Naive thymus-derived CD8-positive, alpha-beta T cell (primary cell): ENCODE data around the gene TRIM28. TPM values are rescaled to one million over a fixed set of nuclear protein-coding genes. Genes with fewer than 3 reads are reported as not detected.
A peak's percentile ranks its signal among the peaks of the same experiment; 100 is the strongest.

Experiments used
- ATAC-seq, 2 donors: fragments of 150-1000 bp; cut with Tn5 transposase in 1 of 2; sonication (Bioruptor Pico), chemical (Tn5 transposase) in 1 of 2; 1 replicate in 1 of 2; 2 replicates in 1 of 2; pipeline ENCODE4 v1.10.0; 2021; ENCODE audit warnings: mild to moderate bottlenecking in 2 of 2, moderate library complexity in 2 of 2
- POLR2A ChIA-PET: fragments of 350-600 bp; sonication (Branson Sonifier 250); formaldehyde crosslinking; loops from one replicate; lab custom pipeline; 2021; ENCODE audit warnings: antibody characterized with exemption; lab: Charles Lee
- DNase-seq, 10 donors: peaks; one replicate each; pipeline versions ENCODE4 v3.0.0 to v3.0.0-alpha.2; 2020 to 2022
- H3K27ac Mint-ChIP-seq, 10 donors: one replicate each; pipeline ENCODE4 v1.8.0; 2020 to 2022; ENCODE audit warnings: mild to moderate bottlenecking in 10 of 10, mixed read lengths in 10 of 10, moderate library complexity in 4 of 10, inconsistent platforms in 1 of 10
- H3K27me3 Mint-ChIP-seq, 5 donors: one replicate each; pipeline ENCODE4 v1.8.0; 2021 to 2022; ENCODE audit warnings: mixed read lengths in 5 of 5
- H3K36me3 Mint-ChIP-seq, 3 donors: one replicate each; pipeline ENCODE4 v1.8.0; 2020 to 2022; ENCODE audit warnings: mixed read lengths in 3 of 3, mild to moderate bottlenecking in 2 of 3, inconsistent platforms in 1 of 3
- H3K4me1 Mint-ChIP-seq, 4 donors: one replicate each; pipeline ENCODE4 v1.8.0; 2021 to 2022; ENCODE audit warnings: mixed read lengths in 4 of 4
- H3K4me3 Mint-ChIP-seq, 10 donors: one replicate each; pipeline ENCODE4 v1.8.0; 2020 to 2022; ENCODE audit warnings: mild to moderate bottlenecking in 10 of 10, mixed read lengths in 10 of 10, moderate library complexity in 6 of 10, inconsistent platforms in 1 of 10
- H3K9me3 Mint-ChIP-seq, 9 donors: one replicate each; pipeline ENCODE4 v1.8.0; 2020 to 2022; ENCODE audit warnings: mixed read lengths in 9 of 9, mild to moderate bottlenecking in 3 of 9, inconsistent platforms in 1 of 9, moderate library complexity in 1 of 9
- polyA plus RNA-seq, 3 donors: library from polyadenylated mRNA; unstranded; fragments of 300-500 nt; fragmentation: Illumina TruSeq; gene quantifications; one replicate each; pipeline ENCODE4 v1.2.3, GENCODE V29; 2021
- total RNA-seq, 8 experiments: library from RNA in 2 of 8; stranded (reverse) in 2 of 8; gene quantifications; one replicate each; pipeline ENCODE4 v1.2.3 and lab custom pipeline; 2021 to 2026

TRIM28 gene
- total and polyA plus RNA-seq, 5 experiments from 2014 or later: 55.7 to 434 (median 114) TPM

- Mint-ChIP-seq H3K27ac (peak overlapping the region in 5 of 10 donors; percentile 22 to 83 (median 55)), H3K9me3 (no peaks in the 10 kb centered on the region), H3K4me1 (peaks cover 24 to 57% (median 45%) of the 10 kb centered on the region in 4 donors), H3K4me3 (peak overlapping the region in 3 of 10 donors; percentile 19 to 60 (median 45)), H3K27me3 (no peaks in the 10 kb centered on the region), H3K36me3 (peaks cover 4 to 80% (median 20%) of the 10 kb centered on the region in 3 donors)
- ATAC-seq: no peak
- peak in 1 of 10 donors; percentile 4 for DNase-seq
- POLR2A ChIA-PET: interaction anchor here (1.8 to 4.0 kb wide), 3 partner anchors 11 to 32 kb away, joined by 7 to 68 read pairs (median 27); partner anchors contain the start of gene ZBTB45
Measured at GRCh38 chr19:58551577-58552471, 8.0 kb downstream of the TRIM28 start.

GRCh38 chr19:58552655-58553054, 8.8 kb downstream of the TRIM28 start:
- Mint-ChIP-seq H3K27ac (peak overlapping the region; percentile 17 to 98 (median 52)), H3K36me3 (peaks cover 4 to 76% (median 20%) of the 10 kb centered on the region in 3 donors), H3K27me3 (no peaks in the 10 kb centered on the region), H3K4me1 (peaks cover 26 to 56% (median 49%) of the 10 kb centered on the region in 4 donors), H3K4me3 (peak overlapping the region in 5 of 10 donors; percentile 15 to 58 (median 39)), H3K9me3 (no peaks in the 10 kb centered on the region)
- DNase-seq (no peak), ATAC-seq (no peak)
- POLR2A ChIA-PET: interaction anchor here (0.6 to 4.0 kb wide), 5 partner anchors 8 to 173 kb away, joined by 3 to 99 read pairs (median 27); partner anchors contain the start of genes TRIM28 and ZBTB45

DNA sequence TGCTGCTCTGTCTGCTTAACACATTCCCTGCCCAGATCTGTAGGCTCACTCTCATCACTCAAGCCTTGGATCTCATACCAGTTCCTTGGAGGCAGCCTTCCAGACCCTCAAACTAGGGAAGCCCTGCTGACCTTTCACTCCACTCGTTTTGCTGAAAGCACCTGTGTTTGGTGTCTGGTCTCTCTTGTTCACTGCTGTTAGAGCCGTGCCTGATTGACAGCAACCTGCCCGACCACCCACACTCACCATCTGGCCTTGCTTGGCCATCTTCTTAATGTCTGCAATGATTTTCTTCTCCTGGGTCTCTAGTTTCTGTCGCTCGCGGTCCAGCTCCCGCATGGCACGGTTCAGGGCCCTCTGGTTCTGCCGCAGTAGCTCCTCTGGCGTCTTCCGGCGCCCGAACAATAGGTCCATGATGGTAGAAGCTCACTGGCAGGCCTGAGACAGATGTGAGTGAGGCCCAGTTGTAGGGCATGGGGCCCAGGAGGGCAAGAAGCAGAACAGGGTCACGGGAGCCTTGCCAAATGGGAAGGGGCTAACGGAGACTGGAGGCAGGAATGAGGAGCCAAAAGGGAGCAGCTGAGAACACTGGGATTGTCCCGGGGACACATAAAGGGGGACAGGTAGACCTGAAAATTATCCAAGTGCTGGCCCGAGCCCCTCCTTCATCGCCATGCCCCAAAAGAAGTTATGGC, 10.1 kb downstream of the TRIM28 start:
- Mint-ChIP-seq H3K4me3 (peak overlapping the region; percentile 86 to 98 (median 96)), H3K9me3 (no peaks in the 10 kb centered on the region), H3K4me1 (peaks cover 27 to 64% (median 53%) of the 10 kb centered on the region in 4 donors), H3K36me3 (peaks cover 4 to 64% (median 20%) of the 10 kb centered on the region in 3 donors), H3K27ac (peak overlapping the region; percentile 94 to 99 (median 98)), H3K27me3 (peaks cover 0 to 2% (median 0%) of the 10 kb centered on the region in 5 donors)
- POLR2A ChIA-PET: interaction anchor here (0.6 to 4.0 kb wide), 17 partner anchors 9 to 380 kb away, joined by 3 to 99 read pairs (median 6); partner anchors contain the start of genes MZF1, RPS5, TRIM28 and ZBTB45
- DNase-seq (no peak), ATAC-seq (no peak)

GRCh38 chr19:58554494-58555368, 10.9 kb downstream of the TRIM28 start, which contains the start of gene CHMP2A:
Gene CHMP2A (minus strand): TSS chr19:58555105. CDS start chr19:58554212, 893 bp downstream.
- peak within 1 kb of the TSS; percentile 86 to 98 (median 96) for H3K4me3 Mint-ChIP-seq
- peaks cover 29 to 67% (median 56%) of the 10 kb centered on the region in 4 donors for H3K4me1 Mint-ChIP-seq
- no peaks in the 10 kb centered on the region for H3K9me3 Mint-ChIP-seq
- H3K27me3 Mint-ChIP-seq: peaks cover 0 to 2% (median 0%) of the 10 kb centered on the region in 5 donors
- peak; percentile 95 to 99 (median 96) for DNase-seq
- H3K27ac Mint-ChIP-seq: peak within 1 kb of the TSS; percentile 94 to 99 (median 99)
- POLR2A ChIA-PET: interaction anchor here (0.6 to 4.0 kb wide), 17 partner anchors 8 to 198 kb away, joined by 3 to 99 read pairs (median 6); partner anchors contain the start of genes MZF1, RPS5, TRIM28 and ZBTB45
- H3K36me3 Mint-ChIP-seq: peaks cover 4 to 57% (median 20%) of the 10 kb centered on the region in 3 donors
- peak; percentile 41 to 45 for ATAC-seq

DNA sequence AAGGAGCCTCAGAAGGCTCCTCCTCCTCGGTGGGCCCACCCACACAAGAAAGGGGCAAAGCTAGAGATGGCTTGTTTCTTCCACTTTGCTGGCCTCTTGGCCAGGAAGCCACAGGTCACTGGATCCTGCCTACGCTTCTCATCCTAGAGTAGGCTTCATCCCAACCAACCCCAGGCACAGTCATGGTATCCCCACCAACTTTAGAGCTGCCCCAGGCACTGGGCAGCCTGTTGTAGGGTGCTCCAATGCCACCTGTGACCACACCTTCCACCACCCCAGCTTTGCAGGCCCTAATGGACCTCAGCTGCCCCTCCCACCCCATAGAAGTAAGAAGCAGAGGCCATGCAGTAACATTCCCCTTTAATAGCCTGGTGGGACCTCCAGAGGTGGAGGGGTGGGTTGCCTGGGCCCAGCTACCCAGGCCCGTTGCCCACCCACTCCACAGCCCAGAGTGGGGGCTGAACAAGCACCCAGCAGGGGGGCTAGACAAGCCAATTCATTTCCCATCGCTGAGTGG, 11.6 kb downstream of the TRIM28 start:
- Mint-ChIP-seq H3K27me3 (peaks cover 0 to 2% (median 0%) of the 10 kb centered on the region in 5 donors), H3K9me3 (no peaks in the 10 kb centered on the region), H3K4me3 (peak overlapping the region; percentile 86 to 98 (median 96)), H3K27ac (peak overlapping the region; percentile 94 to 99 (median 98)), H3K36me3 (peaks cover 4 to 50% (median 20%) of the 10 kb centered on the region in 3 donors), H3K4me1 (peaks cover 33 to 68% (median 62%) of the 10 kb centered on the region in 4 donors)
- ATAC-seq (peak; percentile 15 to 21), DNase-seq (no peak)
- POLR2A ChIA-PET: interaction anchor here (0.5 to 4.0 kb wide), 14 partner anchors 7 to 975 kb away, joined by 3 to 99 read pairs (median 8); partner anchors contain the start of genes MZF1, TRIM28, ZBTB45 and ZNF446

- POLR2A ChIA-PET: interaction anchor here (0.5 to 9.1 kb wide), 12 partner anchors 11 to 975 kb away, joined by 3 to 99 read pairs (median 10); partner anchors contain the start of genes MZF1, TRIM28, ZBTB45 and ZNF446
- Mint-ChIP-seq H3K36me3 (peaks cover 4 to 44% (median 18%) of the 10 kb centered on the region in 3 donors), H3K4me1 (peaks cover 34 to 72% (median 67%) of the 10 kb centered on the region in 4 donors), H3K4me3 (peak overlapping the region; percentile 70 to 99 (median 92)), H3K27me3 (peaks cover 0 to 2% (median 0%) of the 10 kb centered on the region in 5 donors), H3K27ac (peak overlapping the region; percentile 81 to 99 (median 98)), H3K9me3 (no peaks in the 10 kb centered on the region)
- no peak for DNase-seq
- ATAC-seq: no peak
Measured at GRCh38 chr19:58555920-58556621, 12.2 kb downstream of the TRIM28 start.

- Mint-ChIP-seq H3K4me1 (peaks cover 34 to 78% (median 74%) of the 10 kb centered on the region in 4 donors), H3K4me3 (peak overlapping the region; percentile 70 to 99 (median 90)), H3K36me3 (peaks cover 4 to 38% (median 18%) of the 10 kb centered on the region in 3 donors), H3K9me3 (no peaks in the 10 kb centered on the region), H3K27ac (peak overlapping the region; percentile 81 to 99 (median 96)), H3K27me3 (peaks cover 0 to 2% (median 0%) of the 10 kb centered on the region in 5 donors)
- DNase-seq (no peak), ATAC-seq (no peak)
- POLR2A ChIA-PET: interaction anchor here (0.9 to 9.1 kb wide), 4 partner anchors 11 to 37 kb away, joined by 5 to 91 read pairs (median 6); partner anchors contain the start of genes TRIM28 and ZBTB45
Measured at GRCh38 chr19:58556622-58557220, 12.9 kb downstream of the TRIM28 start.

DNA sequence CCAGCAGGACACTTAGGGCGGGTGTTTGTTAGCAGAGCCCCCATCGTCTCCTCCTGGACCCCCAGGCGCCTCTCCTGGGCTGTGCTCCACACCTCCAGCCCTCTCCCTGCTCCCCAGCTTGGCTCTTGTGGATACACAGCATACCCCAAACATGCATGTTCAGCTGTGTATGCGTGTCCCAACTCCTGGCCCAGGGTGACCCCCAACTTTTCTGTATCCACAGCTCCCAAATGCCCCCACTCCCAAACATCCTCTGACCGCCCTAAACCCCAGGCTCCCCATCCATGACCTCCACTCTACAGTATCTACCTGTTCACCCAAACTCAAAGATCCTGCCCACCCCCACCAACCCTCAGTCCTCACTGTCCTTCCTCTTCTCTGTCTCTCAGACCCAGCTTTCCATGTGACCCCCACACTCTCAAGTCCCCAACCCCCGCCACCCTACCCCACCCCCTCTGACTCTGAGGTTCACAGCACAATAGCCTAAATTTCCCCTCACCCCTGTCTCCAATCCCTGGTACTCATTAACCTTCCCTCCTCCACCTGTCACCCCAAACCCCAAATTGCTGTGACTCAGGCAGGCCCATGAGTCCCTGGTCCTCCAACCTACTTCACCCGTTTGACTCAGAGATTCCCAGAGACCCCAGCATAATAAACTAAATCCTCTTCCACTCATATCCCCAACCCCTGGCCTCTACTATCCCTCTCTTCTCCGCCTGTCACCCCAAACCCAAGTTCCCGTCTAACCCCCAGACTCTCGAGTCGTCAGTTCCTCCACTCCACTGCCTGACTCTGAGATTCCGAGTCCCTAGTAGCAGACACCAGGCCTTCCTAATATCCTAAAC, 13.6 kb downstream of the TRIM28 start:
- H3K4me1 Mint-ChIP-seq: peaks cover 34 to 80% (median 79%) of the 10 kb centered on the region in 4 donors
- peaks cover 4 to 31% (median 15%) of the 10 kb centered on the region in 3 donors for H3K36me3 Mint-ChIP-seq
- POLR2A ChIA-PET: interaction anchor here (0.9 to 9.1 kb wide), 8 partner anchors 9 to 210 kb away, joined by 3 to 91 read pairs (median 6); partner anchors contain the start of genes TRIM28 and ZBTB45
- H3K27ac Mint-ChIP-seq: peak overlapping the region; percentile 87 to 99 (median 96)
- peaks cover 0 to 2% (median 0%) of the 10 kb centered on the region in 5 donors for H3K27me3 Mint-ChIP-seq
- ATAC-seq (no peak), DNase-seq (no peak)
- no peaks in the 10 kb centered on the region for H3K9me3 Mint-ChIP-seq
- H3K4me3 Mint-ChIP-seq: peak overlapping the region; percentile 88 to 99 (median 93)

GRCh38 chr19:58558066-58558622, 14.3 kb downstream of the TRIM28 start, which contains the start of gene UBE2M:
Gene UBE2M (minus strand): TSS chr19:58558611. CDS start chr19:58558381, 230 bp downstream.
- ATAC-seq: peak; percentile 12 to 18
- peaks cover 28 to 78% (median 78%) of the 10 kb centered on the region in 4 donors for H3K4me1 Mint-ChIP-seq
- H3K27ac Mint-ChIP-seq: peak within 1 kb of the TSS; percentile 93 to 100 (median 99)

More at GRCh38 chr19:58558066-58558622, 14.3 kb downstream of the TRIM28 start, which contains the start of gene UBE2M:
- peak in 7 of 10 donors; percentile 46 to 81 (median 57) for DNase-seq
- Mint-ChIP-seq H3K4me3 (peak within 1 kb of the TSS; percentile 96 to 99 (median 97)), H3K27me3 (peaks cover 0 to 2% (median 0%) of the 10 kb centered on the region in 5 donors), H3K9me3 (no peaks in the 10 kb centered on the region), H3K36me3 (peaks cover 0 to 24% (median 11%) of the 10 kb centered on the region in 3 donors)
- POLR2A ChIA-PET: interaction anchor here (0.9 to 9.1 kb wide), 6 partner anchors 9 to 211 kb away, joined by 3 to 91 read pairs (median 5); partner anchors contain the start of genes TRIM28 and ZBTB45
